ENCODE measurements around the gene TFAP2A. TPM values are rescaled to one million over a fixed set of nuclear protein-coding genes. Genes with fewer than 3 reads are reported as not detected.

Gene TFAP2A
- total RNA-seq, 1 donor from 2014 or later: 0.39 TPM

DNA sequence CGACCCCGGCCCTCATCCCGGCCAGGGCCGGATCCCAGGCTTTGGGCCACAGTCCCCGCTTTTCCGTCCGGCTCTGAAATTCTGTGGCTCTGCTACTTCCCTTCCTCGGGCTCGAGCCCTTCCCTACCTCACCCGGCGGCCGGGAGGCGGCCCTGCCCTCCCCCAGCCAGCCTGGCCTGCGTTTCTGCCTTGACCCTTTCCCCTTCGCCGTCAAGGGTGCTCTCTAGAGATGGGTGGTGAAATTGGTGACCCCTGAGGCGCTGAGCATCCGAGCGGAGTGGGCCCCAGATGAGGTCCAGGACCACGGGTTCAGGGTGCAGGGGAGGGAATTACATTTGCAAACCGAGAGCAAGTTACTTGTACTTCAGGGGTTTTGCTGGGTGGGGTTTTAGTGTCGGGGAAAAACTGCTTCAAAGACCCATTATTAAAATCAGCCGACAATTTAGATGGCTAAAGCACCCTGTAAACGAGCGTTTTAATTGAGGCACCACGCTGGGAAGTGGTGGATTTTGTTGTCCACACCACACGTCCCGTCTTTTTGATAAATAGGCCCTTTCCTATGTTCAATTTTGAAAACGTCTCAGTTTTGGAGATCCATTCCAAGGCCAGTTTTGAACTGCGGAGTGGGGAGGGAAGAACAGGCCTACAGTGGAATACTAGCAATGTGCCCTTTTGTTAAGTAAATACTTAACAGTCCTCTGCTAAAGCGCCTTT lies 9.9 kb downstream of the TFAP2A start:
- peak overlapping the region; percentile 47 for H3K4me3 ChIP-seq
- peak overlapping the region; percentile 7 for H2AFZ ChIP-seq (replicated peaks)
- peaks cover 98% of the 10 kb centered on the region for H3K27me3 ChIP-seq
- no peak overlapping the region for H3K27ac ChIP-seq
- Mint-ChIP-seq H3K27ac (no peak overlapping the region), H3K4me3 (peak overlapping the region; percentile 88), H3K36me3 (no peaks in the 10 kb centered on the region), H3K27me3 (ENCODE audit: insufficient read depth, low read depth) (peaks cover 85% of the 10 kb centered on the region), H3K9me3 (peaks cover 4% of the 10 kb centered on the region), H3K4me1 (peaks cover 11% of the 10 kb centered on the region)
- H3K36me3 ChIP-seq: no peaks in the 10 kb centered on the region
- H3K4me2 ChIP-seq: peak overlapping the region; percentile 85
- TF ChIP-seq EZH2phosphoT487 (IDR thresholded peaks at IDR 0.05) (peak; percentile 83), EZH2 (IDR thresholded peaks at IDR 0.05) (peak; percentile 85)
- TF ChIP-seq, protein P1, sequence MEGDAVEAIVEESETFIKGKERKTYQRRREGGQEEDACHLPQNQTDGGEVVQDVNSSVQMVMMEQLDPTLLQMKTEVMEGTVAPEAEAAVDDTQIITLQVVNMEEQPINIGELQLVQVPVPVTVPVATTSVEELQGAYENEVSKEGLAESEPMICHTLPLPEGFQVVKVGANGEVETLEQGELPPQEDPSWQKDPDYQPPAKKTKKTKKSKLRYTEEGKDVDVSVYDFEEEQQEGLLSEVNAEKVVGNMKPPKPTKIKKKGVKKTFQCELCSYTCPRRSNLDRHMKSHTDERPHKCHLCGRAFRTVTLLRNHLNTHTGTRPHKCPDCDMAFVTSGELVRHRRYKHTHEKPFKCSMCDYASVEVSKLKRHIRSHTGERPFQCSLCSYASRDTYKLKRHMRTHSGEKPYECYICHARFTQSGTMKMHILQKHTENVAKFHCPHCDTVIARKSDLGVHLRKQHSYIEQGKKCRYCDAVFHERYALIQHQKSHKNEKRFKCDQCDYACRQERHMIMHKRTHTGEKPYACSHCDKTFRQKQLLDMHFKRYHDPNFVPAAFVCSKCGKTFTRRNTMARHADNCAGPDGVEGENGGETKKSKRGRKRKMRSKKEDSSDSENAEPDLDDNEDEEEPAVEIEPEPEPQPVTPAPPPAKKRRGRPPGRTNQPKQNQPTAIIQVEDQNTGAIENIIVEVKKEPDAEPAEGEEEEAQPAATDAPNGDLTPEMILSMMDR (IDR thresholded peaks at IDR 0.05): no peak
- no peak overlapping the region for H3K9ac ChIP-seq
- peaks cover 25% of the 10 kb centered on the region for H3F3A ChIP-seq (ENCODE audit: low read depth)
- H3K9me3 ChIP-seq (ENCODE audit: low read depth): no peaks in the 10 kb centered on the region
- H3K79me2 ChIP-seq (ENCODE audit: low read depth): no peaks in the 10 kb centered on the region
- DNase-seq (ENCODE audit: low spot score): no peak
- H4K20me1 ChIP-seq (ENCODE audit: low read depth): peaks cover 59% of the 10 kb centered on the region
- no peaks in the 10 kb centered on the region for H3K4me1 ChIP-seq

DNA sequence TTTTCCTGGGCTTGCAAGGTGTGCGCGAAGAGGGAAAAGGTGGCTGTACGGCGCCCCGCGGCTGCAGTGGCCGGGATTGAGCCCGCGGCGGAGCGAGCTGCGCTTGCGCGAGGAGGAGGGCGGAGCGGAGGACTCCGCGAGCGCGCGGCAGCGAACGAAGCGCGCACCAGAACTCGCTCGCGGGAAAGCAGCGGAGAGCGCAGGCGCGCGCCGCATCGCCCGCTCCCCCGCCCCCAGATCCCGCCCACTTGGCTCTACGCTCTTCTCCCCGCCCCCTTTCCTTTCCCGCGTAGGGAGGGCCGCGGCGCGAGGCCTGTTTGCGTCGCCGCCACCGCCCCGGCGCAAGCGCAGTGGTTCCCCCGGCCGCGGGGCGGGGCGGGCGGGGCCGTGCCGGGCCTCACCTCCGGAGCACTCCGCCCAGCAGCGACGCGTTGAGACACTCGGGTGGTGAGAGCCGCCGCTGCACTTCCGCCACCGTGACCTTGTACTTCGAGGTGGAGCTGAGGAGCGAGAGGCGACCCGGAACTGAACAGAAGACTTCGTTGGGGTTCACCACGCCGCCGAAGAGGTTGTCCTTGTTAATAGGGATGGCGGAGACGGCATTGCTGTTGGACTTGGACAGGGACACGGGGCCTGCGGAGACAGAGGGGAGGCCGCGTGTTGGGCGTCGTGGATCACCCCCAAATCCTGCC lies 10.6 kb downstream of the TFAP2A start:
- Mint-ChIP-seq H3K9me3 (peaks cover 6% of the 10 kb centered on the region), H3K4me1 (peaks cover 11% of the 10 kb centered on the region), H3K36me3 (no peaks in the 10 kb centered on the region), H3K27me3 (ENCODE audit: insufficient read depth, low read depth) (peaks cover 85% of the 10 kb centered on the region), H3K27ac (no peak overlapping the region), H3K4me3 (peak overlapping the region; percentile 88)
- peaks cover 98% of the 10 kb centered on the region for H3K27me3 ChIP-seq
- TF ChIP-seq EZH2 (IDR thresholded peaks at IDR 0.05): no peak
- TF ChIP-seq EZH2phosphoT487 (IDR thresholded peaks at IDR 0.05): no peak
- TF ChIP-seq, protein P1 (IDR thresholded peaks at IDR 0.05): peak; percentile 48
- no peak overlapping the region for H3K27ac ChIP-seq
- peak overlapping the region; percentile 85 for H3K4me2 ChIP-seq
- peak overlapping the region; percentile 21 for H2AFZ ChIP-seq (replicated peaks)
- no peaks in the 10 kb centered on the region for H3K9me3 ChIP-seq (ENCODE audit: low read depth)
- H3K36me3 ChIP-seq: no peaks in the 10 kb centered on the region
- H3K9ac ChIP-seq: no peak overlapping the region
- no peaks in the 10 kb centered on the region for H3K79me2 ChIP-seq (ENCODE audit: low read depth)
- H3K4me1 ChIP-seq: no peaks in the 10 kb centered on the region
- peaks cover 54% of the 10 kb centered on the region for H4K20me1 ChIP-seq (ENCODE audit: low read depth)
- peak overlapping the region; percentile 50 for H3K4me3 ChIP-seq
- peak; percentile 99 for DNase-seq (ENCODE audit: low spot score)
- H3F3A ChIP-seq (ENCODE audit: low read depth): peaks cover 26% of the 10 kb centered on the region

DNA sequence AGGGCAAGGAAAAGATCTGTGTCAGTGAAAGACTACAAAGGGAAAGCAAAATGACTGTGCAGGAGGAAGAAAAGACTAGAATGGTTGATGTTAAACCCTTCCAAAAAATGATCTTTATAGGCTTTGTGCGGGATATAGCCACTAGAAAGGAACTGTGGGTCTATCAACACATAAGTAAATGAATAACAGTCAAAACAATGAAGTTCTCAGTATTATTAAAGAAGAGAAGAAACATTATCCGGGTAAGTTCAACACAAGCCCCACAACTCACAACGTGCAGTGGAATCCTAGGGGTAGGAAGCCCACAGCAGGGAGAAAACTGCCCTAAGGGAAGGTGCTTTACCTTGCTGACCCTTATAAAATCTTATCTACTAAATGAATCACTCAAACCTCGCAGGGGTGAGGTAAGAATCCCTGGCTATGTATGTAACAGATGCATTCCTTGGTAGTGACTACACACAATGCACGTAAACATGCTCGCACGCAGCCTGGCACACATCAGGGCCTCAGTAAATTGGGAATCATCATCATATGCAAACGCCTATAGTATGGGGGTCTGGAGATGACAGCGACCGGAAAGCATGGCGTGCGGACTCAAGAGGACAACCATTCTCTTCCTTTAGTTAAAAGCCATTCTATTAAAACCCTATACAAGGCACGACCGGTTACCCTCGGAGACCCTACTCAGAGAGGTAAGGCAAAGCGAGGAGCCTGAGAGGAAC lies 11.3 kb downstream of the TFAP2A start:
- no peak for DNase-seq (ENCODE audit: low spot score)
- TF ChIP-seq, protein P1 (IDR thresholded peaks at IDR 0.05): no peak
- no peak for TF ChIP-seq EZH2 (IDR thresholded peaks at IDR 0.05)
- TF ChIP-seq EZH2phosphoT487 (IDR thresholded peaks at IDR 0.05): no peak
- Histone ChIP-seq H3K79me2 (ENCODE audit: low read depth) (no peaks in the 10 kb centered on the region), H4K20me1 (ENCODE audit: low read depth) (peaks cover 55% of the 10 kb centered on the region), H3K9ac (no peak overlapping the region), H3K27ac (no peak overlapping the region), H3K36me3 (no peaks in the 10 kb centered on the region), H3K4me3 (peak overlapping the region; percentile 50), H3K4me1 (no peaks in the 10 kb centered on the region), H3K4me2 (peak overlapping the region; percentile 85), H2AFZ (replicated peaks) (peak overlapping the region; percentile 21), H3K9me3 (ENCODE audit: low read depth) (no peaks in the 10 kb centered on the region), H3F3A (ENCODE audit: low read depth) (peaks cover 33% of the 10 kb centered on the region), H3K27me3 (peaks cover 98% of the 10 kb centered on the region)
- no peak overlapping the region for H3K27ac Mint-ChIP-seq
- H3K9me3 Mint-ChIP-seq: peaks cover 6% of the 10 kb centered on the region
- H3K36me3 Mint-ChIP-seq: no peaks in the 10 kb centered on the region
- peaks cover 15% of the 10 kb centered on the region for H3K4me1 Mint-ChIP-seq
- H3K4me3 Mint-ChIP-seq: peak overlapping the region; percentile 88
- H3K27me3 Mint-ChIP-seq (ENCODE audit: insufficient read depth, low read depth): peaks cover 85% of the 10 kb centered on the region

All from neural progenitor cell (in vitro differentiated cells).